GM12878 (cell line): ENCODE measurements around the gene VARS2. TPM values are rescaled to one million over a fixed set of nuclear protein-coding genes. Genes with fewer than 3 reads are reported as not detected.

Experiments
- ATAC-seq: fragments of 200-7000 bp; cut with Tn5 transposase; 3 replicates; pipeline ENCODE4 v1.9.1; 2020; ENCODE audit warnings: mild to moderate bottlenecking, moderate library complexity
- BruUV-seq: library from RNA; stranded (reverse); fragments of 400-500 nt; replicated peaks from 2 replicates; lab custom pipeline; 2021; lab: Mats Ljungman, UMichigan
- CTCF ChIA-PET: fragments of 300-600 bp; sonication (Branson Sonifier 250); formaldehyde crosslinking; extraction: SDS; loops from one replicate; lab custom pipeline; 2021; ENCODE audit warnings: inconsistent platforms; lab: Yijun Ruan, JAX
- POLR2A ChIA-PET: fragments of 350-600 bp; formaldehyde crosslinking; extraction: SDS; loops from one replicate; lab custom pipeline; 2021; ENCODE audit warnings: inconsistent platforms; lab: Charles Lee
- RAD21 ChIA-PET: fragments of 300-600 bp; sonication (Branson Sonifier 250); formaldehyde crosslinking; loops from one replicate; lab custom pipeline; 2023; ENCODE audit warnings: antibody characterized with exemption; ENCODE audit not compliant: unreplicated experiment; lab: Charles Lee
- SMC1A ChIA-PET: fragments of 300-600 bp; sonication (Branson Sonifier 250); formaldehyde crosslinking; loops from one replicate; lab custom pipeline; 2023; ENCODE audit not compliant: unreplicated experiment, uncharacterized antibody; lab: Charles Lee
- DNase-seq: peaks from one replicate; pipeline ENCODE4 v3.0.0-alpha.2; 2011; ENCODE audit warnings: low read depth, low spot score
- FAIRE-seq: peaks from 3 replicates; lab custom pipeline; 2011; peaks lifted over from hg19 to GRCh38; lab: Jason Lieb, UNC
- H2AFZ ChIP-seq: 2 replicates; pipeline ENCODE4 v1.6.0; 2011; ENCODE audit warnings: low read depth, low read length, control low read depth; ENCODE audit not compliant: control insufficient read depth
- H3K27ac ChIP-seq: 2 replicates; pipeline ENCODE4 v1.5.1; 2011; ENCODE audit warnings: control low read depth; ENCODE audit not compliant: control insufficient read depth, insufficient read depth
- H3K27me3 ChIP-seq, 2 experiments: replicated peaks in 1 of 2; 2 replicates each; pipeline versions ENCODE4 v1.6.0 to v1.6.1; 2011; ENCODE audit warnings: low read length in 1 of 2; ENCODE audit not compliant: control insufficient read depth in 2 of 2, insufficient read depth in 2 of 2
- H3K36me3 ChIP-seq, 2 experiments: 2 replicates each; pipeline ENCODE4 v1.5.1; 2011; ENCODE audit warnings: low read length in 1 of 2; ENCODE audit not compliant: control insufficient read depth in 2 of 2, insufficient read depth in 2 of 2
- H3K4me1 ChIP-seq: 2 replicates; pipeline ENCODE4 v1.6.1; 2011; ENCODE audit warnings: mild to moderate bottlenecking, low read length, moderate library complexity, mixed read lengths; ENCODE audit not compliant: control insufficient read depth, insufficient read depth
- H3K4me2 ChIP-seq: 2 replicates; pipeline ENCODE4 v1.6.0; 2011; ENCODE audit warnings: control low read depth; ENCODE audit not compliant: control insufficient read depth, insufficient read depth
- H3K4me3 ChIP-seq: fragments of 200-600 bp; sonication (generic); 2 replicates; pipeline ENCODE4 v1.5.1; 2016
- H3K79me2 ChIP-seq: 2 replicates; pipeline ENCODE4 v1.6.0; 2011; ENCODE audit warnings: low read length; ENCODE audit not compliant: control insufficient read depth, insufficient read depth
- H3K9ac ChIP-seq: 2 replicates; pipeline ENCODE4 v1.8.0; 2011; ENCODE audit warnings: low read length, control low read depth, mixed read lengths; ENCODE audit not compliant: control insufficient read depth, insufficient read depth
- H3K9me3 ChIP-seq: replicated peaks from 3 replicates; pipeline ENCODE4 v1.5.1; 2011; ENCODE audit warnings: mild to moderate bottlenecking, low read length; ENCODE audit not compliant: control insufficient read depth, insufficient read depth
- H4K20me1 ChIP-seq: 2 replicates; pipeline ENCODE4 v1.6.0; 2011; ENCODE audit not compliant: control insufficient read depth, insufficient read depth
- CHD1 ChIP-seq: IDR thresholded peaks from 2 replicates; pipeline ENCODE4 v1.6.1; 2012; ENCODE audit warnings: low read depth, low read length, improper control_type of control experiment
- KDM1A ChIP-seq: fragments of 200-600 bp; sonication (generic); IDR thresholded peaks from 2 replicates; pipeline ENCODE4 v1.6.1; 2016; ENCODE audit warnings: borderline replicate concordance
- MEF2A ChIP-seq: IDR thresholded peaks from 2 replicates; pipeline ENCODE4 v1.6.1; 2011; ENCODE audit warnings: low read depth, mild to moderate bottlenecking, low read length, moderate library complexity; ENCODE audit not compliant: insufficient read depth
- NFYA ChIP-seq: IDR thresholded peaks from 2 replicates; pipeline ENCODE4 v1.6.1; 2011; ENCODE audit warnings: low read depth, mild to moderate bottlenecking, low read length, improper control_type of control experiment, borderline replicate concordance
- TCF3 ChIP-seq: IDR thresholded peaks from 2 replicates; pipeline ENCODE4 v1.6.1; 2012; ENCODE audit warnings: low read depth, mild to moderate bottlenecking, low read length, borderline replicate concordance; ENCODE audit not compliant: insufficient read depth
- ZNF384 ChIP-seq: IDR thresholded peaks from 2 replicates; pipeline ENCODE4 v1.6.1; 2012; ENCODE audit warnings: low read depth, mild to moderate bottlenecking, low read length, improper control_type of control experiment, borderline replicate concordance
- WGBS: methylation state at CpG from one replicate; pipeline ENCODE4 v1.1.6; 2016; ENCODE audit warnings: low lambda C conversion rate; ENCODE audit not compliant: insufficient replicate concordance, insufficient coverage; ENCODE audit errors: missing lambda C conversion rate; 5-methylcytosine and 5-hydroxymethylcytosine counted together
- in situ Hi-C: fragments of 300-500 bp; cut with MboI; formaldehyde crosslinking; loops from 9 replicates; pipeline ENCODE4 v1.14.3; 2018; ENCODE audit warnings: mixed read lengths
- intact Hi-C: fragments of 100-400 bp; cut with micrococcal nuclease; formaldehyde crosslinking; loops from one replicate; pipeline ENCODE4 v1.14.2; 2022; ENCODE audit not compliant: unreplicated experiment
- polyA plus RNA-seq, 11 experiments: library from polyadenylated mRNA; depleted of rRNA in 4 of 11; unstranded in 6 of 11; stranded (reverse) in 5 of 11; fragments of >200 nt; fragmentation: Nextera tagmentation in 4 of 11; fragmentation: Illumina TruSeq in 1 of 11; extraction: Ambion mirVana in 4 of 11; extraction: Trizol in 1 of 11; gene quantifications; 1 replicate in 1 of 11; 2 replicates in 10 of 11; pipeline versions ENCODE4 v1.2.1 to v1.2.3, GENCODE V29; 2011 to 2016; ENCODE audit warnings: inconsistent platforms in 2 of 11, missing spikeins in 2 of 11, low read depth in 1 of 11
- total RNA-seq, 4 experiments: library from RNA; depleted of rRNA in 3 of 4; stranded (reverse); fragments of >200 nt in 3 of 4; fragmentation: Illumina TruSeq in 1 of 4; extraction: Trizol in 1 of 4; gene quantifications; 2 replicates each; pipeline versions ENCODE4 v1.2.1 to v1.2.3, GENCODE V29; 2013 to 2021
- TF ChIP-seq, protein P1 (sequence below): IDR thresholded peaks from 2 replicates; pipeline ENCODE4 v1.6.1; 2011; ENCODE audit warnings: borderline replicate concordance, low read depth, mild to moderate bottlenecking, moderate library complexity, mixed read lengths, low read length; ENCODE audit not compliant: insufficient read depth; ENCODE audit errors: extremely low read length
- TF ChIP-seq, protein P2 (sequence below): fragments of 450-650 bp; IDR thresholded peaks from 2 replicates; pipeline ENCODE4 v1.6.1; 2018; ENCODE audit warnings: borderline replicate concordance, mild to moderate bottlenecking; ENCODE audit not compliant: partially characterized antibody
- TF ChIP-seq, protein P3 (sequence below): fragments of 450-650 bp; formaldehyde crosslinking; IDR thresholded peaks from 2 replicates; pipeline ENCODE4 v1.5.0; 2022; ENCODE audit warnings: mild to moderate bottlenecking, missing genetic modification characterization
- TF ChIP-seq, protein P4 (sequence below): fragments of 450-650 bp; IDR thresholded peaks from 2 replicates; pipeline ENCODE4 v1.6.1; 2017; ENCODE audit warnings: low read depth, mild to moderate bottlenecking, moderate library complexity

Gene VARS2
- total and polyA plus RNA-seq, 10 of the 15 experiments (the other 5 are each of a cell fraction or from before 2014, with no cell fraction given) = 3.8 to 70.7 (median 49.1) TPM

DNA sequence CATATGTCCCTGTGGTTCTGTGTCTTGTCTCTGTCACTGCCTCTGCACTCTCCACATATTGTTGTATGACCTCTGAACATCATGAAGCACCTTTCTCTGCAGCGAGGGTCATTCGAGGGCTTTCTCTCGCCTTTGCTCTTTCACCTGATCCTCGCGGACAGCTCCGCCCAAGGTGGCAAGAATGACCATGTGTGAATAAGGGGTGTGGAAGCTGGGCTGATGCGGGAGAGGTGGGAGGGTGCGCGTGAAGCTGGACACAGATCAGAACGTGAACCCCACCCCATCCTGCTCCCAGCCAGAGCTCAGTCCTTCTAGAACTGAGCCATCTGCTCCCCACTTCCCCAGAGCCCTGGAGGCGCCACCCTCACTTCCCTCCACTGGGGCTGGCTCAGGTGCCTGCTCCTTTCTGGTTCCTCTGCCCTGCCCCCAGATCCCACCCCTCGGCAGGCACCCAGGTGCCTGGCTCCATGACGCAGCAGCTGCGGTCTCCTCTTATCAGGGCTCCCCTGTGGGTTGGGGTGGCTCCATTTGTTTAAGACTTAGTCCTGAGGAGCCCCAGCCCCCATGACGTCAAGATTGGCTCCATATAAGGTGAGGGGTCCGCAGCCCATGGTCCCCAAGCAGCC, 26.4 kb downstream of the VARS2 start, which contains the start of gene MUCL3:
Gene MUCL3 (plus strand): TSS at position 613 of the 626 bp plus-strand sequence. CDS start 27 bp downstream, outside the sequence.
- H3K27ac ChIP-seq = no peak within 1 kb of the TSS
- FAIRE-seq = no peak
- no peaks in the 10 kb centered on the region for H3K9me3 ChIP-seq
- DNase-seq = no peak
- H2AFZ ChIP-seq = no peak within 1 kb of the TSS
- no peak within 1 kb of the TSS for H3K4me3 ChIP-seq
- no peak within 1 kb of the TSS for H3K4me2 ChIP-seq
- intact Hi-C loops (no loop called here), in situ Hi-C loops (no loop called here)
- no peaks in the 10 kb centered on the region for H3K4me1 ChIP-seq
- no peak within 1 kb of the TSS for H3K9ac ChIP-seq
- ATAC-seq = no peak
- SMC1A ChIA-PET = no interaction called here
- POLR2A ChIA-PET = no interaction called here
- H4K20me1 ChIP-seq = no peaks in the 10 kb centered on the region; the same call in 1 of the 2 replicates
- RAD21 ChIA-PET = interaction anchor here (1.1 kb wide), 1 partner anchor 130 kb away, joined by 4 read pairs; no protein-coding TSS in a partner anchor
- CTCF ChIA-PET = interaction anchor here (0.8 kb wide), 1 partner anchor 139 kb away, joined by 3 read pairs; no protein-coding TSS in a partner anchor
- no peaks in the 10 kb centered on the region for H3K79me2 ChIP-seq
- H3K36me3 ChIP-seq = no peaks in the 10 kb centered on the region
- WGBS = 51% methylated on average over 16 of the region's 16 CpGs
- no TSS peak for BruUV-seq
- peaks cover 0 to 3% of the 10 kb centered on the region in 2 experiments; a peak in 3 of 4 replicates for H3K27me3 ChIP-seq
- TF ChIP-seq, protein P1, sequence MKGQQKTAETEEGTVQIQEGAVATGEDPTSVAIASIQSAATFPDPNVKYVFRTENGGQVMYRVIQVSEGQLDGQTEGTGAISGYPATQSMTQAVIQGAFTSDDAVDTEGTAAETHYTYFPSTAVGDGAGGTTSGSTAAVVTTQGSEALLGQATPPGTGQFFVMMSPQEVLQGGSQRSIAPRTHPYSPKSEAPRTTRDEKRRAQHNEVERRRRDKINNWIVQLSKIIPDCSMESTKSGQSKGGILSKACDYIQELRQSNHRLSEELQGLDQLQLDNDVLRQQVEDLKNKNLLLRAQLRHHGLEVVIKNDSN = no peak
- TF ChIP-seq TCF3 = no peak
- TF ChIP-seq, protein P2, sequence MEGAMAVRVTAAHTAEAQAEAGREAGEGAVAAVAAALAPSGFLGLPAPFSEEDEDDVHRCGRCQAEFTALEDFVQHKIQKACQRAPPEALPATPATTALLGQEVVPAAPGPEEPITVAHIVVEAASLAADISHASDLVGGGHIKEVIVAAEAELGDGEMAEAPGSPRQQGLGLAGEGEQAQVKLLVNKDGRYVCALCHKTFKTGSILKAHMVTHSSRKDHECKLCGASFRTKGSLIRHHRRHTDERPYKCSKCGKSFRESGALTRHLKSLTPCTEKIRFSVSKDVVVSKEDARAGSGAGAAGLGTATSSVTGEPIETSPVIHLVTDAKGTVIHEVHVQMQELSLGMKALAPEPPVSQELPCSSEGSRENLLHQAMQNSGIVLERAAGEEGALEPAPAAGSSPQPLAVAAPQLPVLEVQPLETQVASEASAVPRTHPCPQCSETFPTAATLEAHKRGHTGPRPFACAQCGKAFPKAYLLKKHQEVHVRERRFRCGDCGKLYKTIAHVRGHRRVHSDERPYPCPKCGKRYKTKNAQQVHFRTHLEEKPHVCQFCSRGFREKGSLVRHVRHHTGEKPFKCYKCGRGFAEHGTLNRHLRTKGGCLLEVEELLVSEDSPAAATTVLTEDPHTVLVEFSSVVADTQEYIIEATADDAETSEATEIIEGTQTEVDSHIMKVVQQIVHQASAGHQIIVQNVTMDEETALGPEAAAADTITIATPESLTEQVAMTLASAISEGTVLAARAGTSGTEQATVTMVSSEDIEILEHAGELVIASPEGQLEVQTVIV = no peak
- TF ChIP-seq CHD1 = no peak
- TF ChIP-seq NFYA = no peak
- no peak for TF ChIP-seq ZNF384
- no peak for TF ChIP-seq KDM1A
- TF ChIP-seq, protein P3, sequence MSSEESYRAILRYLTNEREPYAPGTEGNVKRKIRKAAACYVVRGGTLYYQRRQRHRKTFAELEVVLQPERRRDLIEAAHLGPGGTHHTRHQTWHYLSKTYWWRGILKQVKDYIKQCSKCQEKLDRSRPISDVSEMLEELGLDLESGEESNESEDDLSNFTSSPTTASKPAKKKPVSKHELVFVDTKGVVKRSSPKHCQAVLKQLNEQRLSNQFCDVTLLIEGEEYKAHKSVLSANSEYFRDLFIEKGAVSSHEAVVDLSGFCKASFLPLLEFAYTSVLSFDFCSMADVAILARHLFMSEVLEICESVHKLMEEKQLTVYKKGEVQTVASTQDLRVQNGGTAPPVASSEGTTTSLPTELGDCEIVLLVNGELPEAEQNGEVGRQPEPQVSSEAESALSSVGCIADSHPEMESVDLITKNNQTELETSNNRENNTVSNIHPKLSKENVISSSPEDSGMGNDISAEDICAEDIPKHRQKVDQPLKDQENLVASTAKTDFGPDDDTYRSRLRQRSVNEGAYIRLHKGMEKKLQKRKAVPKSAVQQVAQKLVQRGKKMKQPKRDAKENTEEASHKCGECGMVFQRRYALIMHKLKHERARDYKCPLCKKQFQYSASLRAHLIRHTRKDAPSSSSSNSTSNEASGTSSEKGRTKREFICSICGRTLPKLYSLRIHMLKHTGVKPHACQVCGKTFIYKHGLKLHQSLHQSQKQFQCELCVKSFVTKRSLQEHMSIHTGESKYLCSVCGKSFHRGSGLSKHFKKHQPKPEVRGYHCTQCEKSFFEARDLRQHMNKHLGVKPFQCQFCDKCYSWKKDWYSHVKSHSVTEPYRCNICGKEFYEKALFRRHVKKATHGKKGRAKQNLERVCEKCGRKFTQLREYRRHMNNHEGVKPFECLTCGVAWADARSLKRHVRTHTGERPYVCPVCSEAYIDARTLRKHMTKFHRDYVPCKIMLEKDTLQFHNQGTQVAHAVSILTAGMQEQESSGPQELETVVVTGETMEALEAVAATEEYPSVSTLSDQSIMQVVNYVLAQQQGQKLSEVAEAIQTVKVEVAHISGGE (CRISPR knock-in tag) = no peak
- TF ChIP-seq, protein P4, sequence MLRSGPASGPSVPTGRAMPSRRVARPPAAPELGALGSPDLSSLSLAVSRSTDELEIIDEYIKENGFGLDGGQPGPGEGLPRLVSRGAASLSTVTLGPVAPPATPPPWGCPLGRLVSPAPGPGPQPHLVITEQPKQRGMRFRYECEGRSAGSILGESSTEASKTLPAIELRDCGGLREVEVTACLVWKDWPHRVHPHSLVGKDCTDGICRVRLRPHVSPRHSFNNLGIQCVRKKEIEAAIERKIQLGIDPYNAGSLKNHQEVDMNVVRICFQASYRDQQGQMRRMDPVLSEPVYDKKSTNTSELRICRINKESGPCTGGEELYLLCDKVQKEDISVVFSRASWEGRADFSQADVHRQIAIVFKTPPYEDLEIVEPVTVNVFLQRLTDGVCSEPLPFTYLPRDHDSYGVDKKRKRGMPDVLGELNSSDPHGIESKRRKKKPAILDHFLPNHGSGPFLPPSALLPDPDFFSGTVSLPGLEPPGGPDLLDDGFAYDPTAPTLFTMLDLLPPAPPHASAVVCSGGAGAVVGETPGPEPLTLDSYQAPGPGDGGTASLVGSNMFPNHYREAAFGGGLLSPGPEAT = no peak
- TF ChIP-seq MEF2A = no peak
